Thymus (tissue), 11 donors: ENCODE measurements around the gene SKIL. TPM values are rescaled to one million over a fixed set of nuclear protein-coding genes. Genes with fewer than 3 reads are reported as not detected.

Experiments used
- DNase-seq, 9 donors: peaks; one replicate each; pipeline ENCODE4 v3.0.0-alpha.2; 2013; ENCODE audit warnings: low spot score in 9 of 9, low read depth in 6 of 9, missing footprints in 1 of 9
- H3K27ac ChIP-seq, 2 donors: one replicate each; pipeline ENCODE4 v1.5.1; 2013; ENCODE audit warnings: control low read depth in 1 of 2, low read depth in 1 of 2, low read length in 1 of 2, mild to moderate bottlenecking in 1 of 2, moderate library complexity in 1 of 2
- H3K27me3 ChIP-seq, 2 donors: one replicate each; pipeline ENCODE4 v1.5.1; 2013; ENCODE audit warnings: low read length in 1 of 2; ENCODE audit not compliant: control insufficient read depth in 2 of 2, insufficient read depth in 1 of 2
- H3K36me3 ChIP-seq, 2 donors: one replicate each; pipeline ENCODE4 v1.5.1; 2013; ENCODE audit warnings: low read length in 1 of 2, mild to moderate bottlenecking in 1 of 2, moderate library complexity in 1 of 2; ENCODE audit not compliant: control insufficient read depth in 2 of 2, insufficient read depth in 2 of 2
- H3K4me1 ChIP-seq, 2 donors: one replicate each; pipeline ENCODE4 v1.5.1; 2013; ENCODE audit warnings: low read length in 2 of 2; ENCODE audit not compliant: control insufficient read depth in 2 of 2, insufficient read depth in 2 of 2
- H3K4me3 ChIP-seq, 2 donors: one replicate each; pipeline ENCODE4 v1.5.1; 2013; ENCODE audit warnings: low read length in 2 of 2, control low read depth in 1 of 2, mild to moderate bottlenecking in 1 of 2
- H3K9me3 ChIP-seq, 2 donors: one replicate each; pipeline ENCODE4 v1.5.1; 2013; ENCODE audit warnings: low read length in 1 of 2, mild to moderate bottlenecking in 1 of 2; ENCODE audit not compliant: control insufficient read depth in 2 of 2, insufficient read depth in 1 of 2
- WGBS: extraction: QIAGEN DNeasy Blood & Tissue Kit; methylation state at CpG from one replicate; pipeline ENCODE4 v1.1.7; 2013; 5-methylcytosine and 5-hydroxymethylcytosine counted together
- polyA plus RNA-seq: library from polyadenylated mRNA; stranded (reverse); fragments of 200-250 nt; gene quantifications from one replicate; pipeline ENCODE4 v1.2.3, GENCODE V29; 2013
- total RNA-seq: library from RNA; stranded (reverse); fragments of 120-200 nt; gene quantifications from one replicate; pipeline ENCODE4 v1.2.4, GENCODE V29; 2013
- donor health status: healthy.

Gene SKIL
- total and polyA plus RNA-seq, 2 donors = 23.0 to 30.6 TPM

GRCh38 chr3:170372190-170372879, 14.8 kb downstream of the SKIL start:
- no peaks in the 10 kb centered on the region for H3K9me3 ChIP-seq
- H3K27me3 ChIP-seq = no peaks in the 10 kb centered on the region
- H3K4me1 ChIP-seq = no peaks in the 10 kb centered on the region

GRCh38 chr3:170383567-170383966, 26.1 kb downstream of the SKIL start:
- no peak overlapping the region for H3K27ac ChIP-seq
- H3K9me3 ChIP-seq = no peaks in the 10 kb centered on the region
- 100% methylated on average over 1 of the region's 1 CpG for WGBS
- H3K4me1 ChIP-seq = no peaks in the 10 kb centered on the region
- no peaks in the 10 kb centered on the region for H3K27me3 ChIP-seq
- no peak for DNase-seq
- H3K4me3 ChIP-seq = no peak overlapping the region
- H3K36me3 ChIP-seq = peaks cover 12 to 34% of the 10 kb centered on the region in 2 donors

More at GRCh38 chr3:170372190-170372879, 14.8 kb downstream of the SKIL start:
- Histone ChIP-seq H3K4me3 (no peak overlapping the region), H3K27ac (no peak overlapping the region), H3K36me3 (no peaks in the 10 kb centered on the region)
- no peak for DNase-seq
- WGBS = 89% methylated on average over 2 of the region's 2 CpGs

- no peak overlapping the region for H3K4me3 ChIP-seq
- no peaks in the 10 kb centered on the region for H3K9me3 ChIP-seq
- no peaks in the 10 kb centered on the region for H3K27me3 ChIP-seq
- WGBS = 100% methylated on average over 3 of the region's 3 CpGs
- H3K4me1 ChIP-seq = no peaks in the 10 kb centered on the region
- DNase-seq = no peak
- no peak overlapping the region for H3K27ac ChIP-seq
- H3K36me3 ChIP-seq = peaks cover 17 to 36% of the 10 kb centered on the region in 2 donors
Observed at GRCh38 chr3:170386468-170386867, 29.0 kb downstream of the SKIL start.

GRCh38 chr3:170387950-170388349, 30.4 kb downstream of the SKIL start:
- Histone ChIP-seq H3K4me3 (no peak overlapping the region), H3K27me3 (no peaks in the 10 kb centered on the region), H3K4me1 (no peaks in the 10 kb centered on the region), H3K9me3 (no peaks in the 10 kb centered on the region), H3K27ac (no peak overlapping the region), H3K36me3 (peaks cover 17 to 36% of the 10 kb centered on the region in 2 donors)
- DNase-seq = no peak

GRCh38 chr3:170391108-170391507, 33.6 kb downstream of the SKIL start:
- WGBS = 98% methylated on average over 4 of the region's 4 CpGs

GRCh38 chr3:170397685-170398084, 40.2 kb downstream of the SKIL start:
- no peak for DNase-seq
- no peaks in the 10 kb centered on the region for H3K9me3 ChIP-seq
- H3K4me3 ChIP-seq = no peak overlapping the region
- H3K36me3 ChIP-seq = no peaks in the 10 kb centered on the region
- H3K27me3 ChIP-seq = no peaks in the 10 kb centered on the region
- H3K4me1 ChIP-seq = no peaks in the 10 kb centered on the region
- no peak overlapping the region for H3K27ac ChIP-seq
- WGBS = 98% methylated on average over 6 of the region's 6 CpGs

More at GRCh38 chr3:170391108-170391507, 33.6 kb downstream of the SKIL start:
- no peaks in the 10 kb centered on the region for H3K9me3 ChIP-seq
- H3K27me3 ChIP-seq = no peaks in the 10 kb centered on the region
- H3K36me3 ChIP-seq = peaks cover 9 to 20% of the 10 kb centered on the region in 2 donors
- H3K4me3 ChIP-seq = no peak overlapping the region
- no peak overlapping the region for H3K27ac ChIP-seq
- no peak for DNase-seq
- H3K4me1 ChIP-seq = no peaks in the 10 kb centered on the region

- DNase-seq = no peak
- Histone ChIP-seq H3K27ac (no peak overlapping the region), H3K36me3 (no peaks in the 10 kb centered on the region), H3K4me3 (no peak overlapping the region), H3K4me1 (no peaks in the 10 kb centered on the region), H3K9me3 (no peaks in the 10 kb centered on the region), H3K27me3 (no peaks in the 10 kb centered on the region)
Observed at GRCh38 chr3:170405101-170405500, 47.6 kb downstream of the SKIL start.

- whole genome bisulfite sequencing = 78% methylated on average over 4 of the region's 4 CpGs
- Histone ChIP-seq H3K4me1 (no peaks in the 10 kb centered on the region), H3K36me3 (no peaks in the 10 kb centered on the region), H3K27ac (no peak overlapping the region), H3K4me3 (no peak overlapping the region), H3K9me3 (no peaks in the 10 kb centered on the region), H3K27me3 (peaks cover 0 to 3% of the 10 kb centered on the region in 2 donors)
- DNase-seq = no peak
Observed at GRCh38 chr3:170410428-170411029, 53.0 kb downstream of the SKIL start.

- Histone ChIP-seq H3K4me1 (peaks cover 0 to under 1% of the 10 kb centered on the region in 2 donors), H3K9me3 (no peaks in the 10 kb centered on the region), H3K27ac (no peak overlapping the region), H3K4me3 (no peak overlapping the region), H3K27me3 (peaks cover 11 to 24% of the 10 kb centered on the region in 2 donors), H3K36me3 (no peaks in the 10 kb centered on the region)
- 95% methylated on average over 4 of the region's 4 CpGs for WGBS
- no peak for DNase-seq
Observed at GRCh38 chr3:170413291-170413690, 55.8 kb downstream of the SKIL start.
